ENCODE results near the gene TRABD2B. TPM values are rescaled to one million over a fixed set of nuclear protein-coding genes. Genes with fewer than 3 reads are reported as not detected.

TRABD2B gene
- total RNA-seq, 2 donors from 2014 or later, result 2.6 to 4.3 TPM

DNA sequence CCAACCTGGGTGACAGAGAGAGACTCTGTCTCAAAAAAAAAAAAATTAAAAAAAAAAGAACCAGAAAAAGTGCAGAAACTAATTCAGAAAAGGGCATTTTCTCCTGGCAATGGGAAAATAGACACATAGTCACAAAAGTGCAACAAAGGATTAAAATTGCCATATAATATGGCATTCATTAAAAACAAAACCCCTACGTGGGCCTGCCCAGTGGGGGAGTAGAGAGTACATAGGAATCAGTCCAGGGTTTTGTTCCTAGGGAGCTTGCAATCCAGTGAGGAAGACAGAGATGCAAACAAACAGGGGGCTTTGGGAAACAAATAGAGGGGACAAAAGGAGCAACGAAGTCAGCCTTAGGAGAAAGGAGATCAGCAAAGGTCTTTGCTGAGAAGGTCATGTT is 4.5 kb upstream of the TRABD2B start:
- Histone ChIP-seq H3K27me3 (peaks cover 0 to 10% of the 10 kb centered on the region in 2 donors), H3K27ac (no peak overlapping the region), H3K9me3 (no peaks in the 10 kb centered on the region), H3K4me3 (no peak overlapping the region), H3K36me3 (replicated peaks in 1 of 2; ENCODE audit: insufficient read depth in 1 of 2, low read depth in 2 of 2) (no peaks in the 10 kb centered on the region), H3K4me1 (peaks cover 10% of the 10 kb centered on the region)
- TF ChIP-seq CTCF (IDR thresholded peaks at IDR 0.05) (no peak), POLR2A (IDR thresholded peaks at IDR 0.05) (no peak)
- ATAC-seq (no peak), DNase-seq (no peak)
- intact Hi-C loops (cut with DNase I), result no loop called here
- WGBS, 2 donors, result 65 to 69% methylated on average over 2 of the region's 2 CpGs

- no peak for ATAC-seq
- no peak for DNase-seq
- peaks cover 0 to 13% of the 10 kb centered on the region in 2 donors for H3K27me3 ChIP-seq
- no peak overlapping the region for H3K27ac ChIP-seq
- 94 to 100% methylated on average over 1 of the region's 1 CpG for WGBS, 2 donors
- no peak for TF ChIP-seq CTCF (IDR thresholded peaks at IDR 0.05)
- no peaks in the 10 kb centered on the region for H3K9me3 ChIP-seq
- H3K4me1 ChIP-seq, result peaks cover 18% of the 10 kb centered on the region
- H3K4me3 ChIP-seq, result no peak overlapping the region
- intact Hi-C loops (cut with DNase I), result no loop called here
- no peaks in the 10 kb centered on the region for H3K36me3 ChIP-seq (replicated peaks in 1 of 2; ENCODE audit: insufficient read depth in 1 of 2, low read depth in 2 of 2)
Observed at GRCh38 chr1:48000883-48001282, 3.7 kb upstream of the TRABD2B start.

DNA sequence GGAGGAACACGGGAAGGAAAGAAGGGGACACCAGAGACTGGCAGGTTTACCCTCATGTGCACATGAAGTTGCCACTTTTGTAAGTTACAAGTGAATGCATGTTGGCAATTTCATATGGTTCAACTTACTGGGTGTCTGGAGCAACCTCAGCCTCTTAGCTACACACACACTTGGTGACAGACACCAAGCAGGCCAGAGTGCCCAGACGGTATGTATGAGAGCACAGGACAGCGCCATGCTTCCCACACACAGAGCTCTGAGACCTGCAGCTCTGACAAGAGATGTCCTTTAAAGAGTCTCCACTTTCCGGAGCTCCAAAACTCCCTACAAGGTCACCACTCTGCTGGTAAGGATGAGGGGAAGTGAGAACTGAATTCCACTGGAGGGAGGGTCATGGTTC is 1.9 kb upstream of the TRABD2B start:
- peaks cover 0 to 13% of the 10 kb centered on the region in 2 donors for H3K27me3 ChIP-seq
- WGBS, 2 donors, result 69 to 72% methylated on average over 4 of the region's 4 CpGs

DNA sequence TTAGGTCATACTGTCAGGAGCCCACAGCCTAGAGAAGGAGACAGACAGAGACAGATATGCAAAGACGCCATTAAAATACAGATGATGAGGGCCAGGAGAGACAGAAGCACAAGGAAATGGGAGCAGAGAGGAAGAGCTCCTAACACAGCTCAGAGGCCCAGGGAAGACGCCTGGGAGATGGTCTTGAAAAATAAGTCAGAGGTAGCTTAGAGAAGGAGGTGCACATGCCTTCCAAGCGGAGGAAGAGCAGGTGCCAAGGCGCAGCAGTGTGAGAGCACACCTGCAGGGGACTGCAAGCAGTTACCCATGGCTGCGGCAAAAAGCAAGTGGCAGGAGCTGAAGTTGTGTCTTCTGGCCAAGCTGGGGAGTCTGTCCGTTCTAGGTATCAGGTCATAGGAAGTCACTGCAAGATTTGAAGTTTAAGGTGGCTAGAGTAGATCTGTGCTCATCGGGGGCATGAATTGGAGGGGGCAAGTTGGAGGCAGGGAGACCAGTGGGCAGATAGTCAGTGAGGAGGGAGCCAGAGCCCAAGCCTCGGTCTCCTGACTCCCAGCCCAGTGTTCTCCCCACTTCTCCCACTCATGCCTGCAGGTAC is 1.3 kb upstream of the TRABD2B start:
- 57 to 65% methylated on average over 8 of the region's 8 CpGs for WGBS, 2 donors
- intact Hi-C loops (cut with DNase I), result no loop called here
- Histone ChIP-seq H3K27ac (no peak overlapping the region), H3K27me3 (peaks cover 0 to 13% of the 10 kb centered on the region in 2 donors), H3K9me3 (no peaks in the 10 kb centered on the region), H3K4me3 (no peak overlapping the region), H3K36me3 (replicated peaks in 1 of 2; ENCODE audit: insufficient read depth in 1 of 2, low read depth in 2 of 2) (no peaks in the 10 kb centered on the region), H3K4me1 (peaks cover 38% of the 10 kb centered on the region)
- no peak for ATAC-seq
- DNase-seq, result no peak
- TF ChIP-seq CTCF (IDR thresholded peaks at IDR 0.05) (no peak), POLR2A (IDR thresholded peaks at IDR 0.05) (no peak)

More for the DNA sequence above, 1.9 kb upstream of the TRABD2B start:
- DNase-seq, result no peak
- Histone ChIP-seq H3K27ac (no peak overlapping the region), H3K36me3 (replicated peaks in 1 of 2; ENCODE audit: insufficient read depth in 1 of 2, low read depth in 2 of 2) (no peaks in the 10 kb centered on the region), H3K9me3 (no peaks in the 10 kb centered on the region), H3K4me3 (no peak overlapping the region), H3K4me1 (peaks cover 32% of the 10 kb centered on the region)
- no peak for TF ChIP-seq CTCF (IDR thresholded peaks at IDR 0.05)
- TF ChIP-seq POLR2A (IDR thresholded peaks at IDR 0.05), result no peak
- no peak for ATAC-seq
- intact Hi-C loops (cut with DNase I), result no loop called here

All from body of pancreas (tissue), 4 donors.